GM03348 (cell line): Measurements from ENCODE around the gene PRKAG2.

Experiments used
- DNase-seq: peaks from one replicate; pipeline ENCODE4 v3.0.0; 2012; ENCODE audit warnings: low spot score

Gene PRKAG2

GRCh38 chr7:151674161-151674920 is 202.6 kb downstream of the PRKAG2 start:
- DNase-seq, result no peak

- no peak for DNase-seq
Measured at GRCh38 chr7:151673216-151673615, 203.7 kb downstream of the PRKAG2 start.

DNA sequence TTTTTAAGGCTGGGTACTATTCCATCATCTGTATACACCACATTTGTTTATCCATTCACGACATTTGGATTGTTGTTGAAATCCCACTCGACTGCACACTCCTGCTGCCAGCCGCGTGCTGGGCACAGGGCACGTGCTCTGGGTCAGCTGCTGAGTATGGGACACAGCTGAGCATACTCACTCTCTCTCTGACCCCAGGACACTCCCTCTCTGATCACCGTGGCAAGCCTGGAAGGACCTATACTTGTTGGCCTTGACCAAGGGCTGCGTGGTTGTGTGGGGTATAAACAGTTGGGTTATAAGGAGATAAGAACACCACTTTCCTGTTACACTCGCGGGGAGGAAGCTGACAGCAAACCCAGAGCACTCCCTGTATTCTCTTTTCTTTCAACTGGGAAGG is 204.2 kb downstream of the PRKAG2 start:
- DNase-seq, result no peak

DNA sequence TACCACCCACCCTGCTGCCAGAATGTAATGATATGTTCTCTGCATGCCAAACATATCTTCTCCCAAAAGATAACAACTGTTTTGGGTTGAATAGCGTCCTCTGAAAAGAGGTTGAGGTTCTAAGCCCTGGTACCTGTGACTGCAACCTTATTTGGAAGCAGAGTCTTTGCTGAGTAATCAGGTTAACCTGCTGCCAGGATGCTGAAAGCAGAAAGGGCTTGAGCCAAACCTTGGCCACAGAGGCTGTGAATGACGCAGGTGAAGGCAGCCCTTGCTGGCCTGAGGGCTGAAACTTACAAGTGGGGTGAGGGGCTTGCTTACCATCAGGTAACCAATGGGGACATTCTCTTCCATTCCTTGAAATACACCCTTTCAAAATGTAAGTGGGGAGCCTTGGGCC is 205.4 kb downstream of the PRKAG2 start:
- no peak for DNase-seq

GRCh38 chr7:151669762-151670161 is 207.2 kb downstream of the PRKAG2 start:
- DNase-seq, result no peak

DNA sequence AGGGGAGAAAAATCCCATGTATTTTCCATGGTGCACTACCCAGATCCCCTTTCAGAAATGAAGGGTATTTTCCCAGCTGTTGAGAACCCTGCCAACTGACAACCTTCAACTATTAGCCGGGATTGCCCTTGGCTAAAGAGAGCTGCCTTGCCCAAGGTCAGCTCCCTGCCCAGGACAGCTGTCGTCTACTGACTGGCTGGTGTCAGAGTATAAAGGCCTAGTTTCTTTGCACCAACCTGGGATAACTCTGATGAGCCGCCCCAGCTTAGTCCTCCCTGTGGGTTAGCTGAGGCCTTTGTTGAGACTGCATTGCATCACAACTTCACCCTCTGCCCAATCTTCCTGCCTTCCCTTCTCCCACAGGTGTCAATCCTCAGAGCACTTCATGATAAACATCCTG is 210.0 kb downstream of the PRKAG2 start:
- no peak for DNase-seq

- DNase-seq, result peak; percentile 73
Measured at GRCh38 chr7:151665368-151665767, 211.5 kb downstream of the PRKAG2 start.

GRCh38 chr7:151664268-151664667 is 212.6 kb downstream of the PRKAG2 start:
- no peak for DNase-seq

- DNase-seq, result no peak
Measured at GRCh38 chr7:151663382-151664100, 213.4 kb downstream of the PRKAG2 start.

DNA sequence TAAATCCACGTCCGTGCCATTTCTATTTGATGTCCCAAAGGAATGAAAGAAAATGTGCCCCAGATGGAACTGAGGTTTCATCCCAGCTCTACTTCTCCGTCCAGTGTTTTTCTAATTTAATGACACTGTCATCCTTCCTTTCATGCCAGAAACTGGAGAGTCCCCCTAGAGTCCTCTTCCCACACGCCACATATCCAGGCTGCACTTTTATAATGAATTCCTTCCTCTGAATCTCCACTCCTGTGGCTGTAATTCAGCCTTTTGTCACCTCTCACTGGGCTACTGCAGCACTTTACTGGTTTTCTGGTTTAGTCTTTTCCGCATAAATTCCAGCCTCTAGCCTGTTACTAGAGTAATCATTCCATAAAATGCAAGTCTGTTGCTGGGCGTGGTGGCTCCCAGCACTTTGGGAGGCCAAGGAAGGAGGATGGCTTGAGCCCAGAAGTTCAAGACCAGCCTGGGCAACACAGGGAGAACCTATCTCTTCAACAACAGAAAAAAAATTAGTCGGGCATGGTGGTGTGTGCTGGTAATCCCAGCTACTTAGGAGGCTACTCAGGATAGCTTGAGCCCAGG is 214.6 kb downstream of the PRKAG2 start:
- DNase-seq, result no peak

GRCh38 chr7:151661587-151661986 is 215.3 kb downstream of the PRKAG2 start:
- DNase-seq, result no peak

DNA sequence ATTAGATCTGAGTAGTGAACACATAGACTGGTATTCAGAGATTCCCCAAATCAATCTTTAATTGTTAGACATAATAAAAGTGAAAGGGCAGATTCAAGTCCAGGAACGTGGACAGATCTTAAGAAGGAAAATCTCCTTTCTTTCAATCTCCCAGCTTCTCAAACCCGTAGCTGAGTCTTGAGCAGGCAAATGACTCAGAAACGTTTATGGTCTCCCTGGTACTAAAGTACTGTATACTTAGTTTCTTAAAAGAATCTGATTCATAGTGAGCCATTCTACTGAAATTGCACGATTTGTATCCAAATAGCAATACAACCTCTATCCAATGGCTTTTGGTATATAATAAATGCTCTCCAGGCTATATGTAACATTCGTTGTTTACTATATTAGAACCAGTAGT is 216.8 kb downstream of the PRKAG2 start:
- DNase-seq, result no peak

DNA sequence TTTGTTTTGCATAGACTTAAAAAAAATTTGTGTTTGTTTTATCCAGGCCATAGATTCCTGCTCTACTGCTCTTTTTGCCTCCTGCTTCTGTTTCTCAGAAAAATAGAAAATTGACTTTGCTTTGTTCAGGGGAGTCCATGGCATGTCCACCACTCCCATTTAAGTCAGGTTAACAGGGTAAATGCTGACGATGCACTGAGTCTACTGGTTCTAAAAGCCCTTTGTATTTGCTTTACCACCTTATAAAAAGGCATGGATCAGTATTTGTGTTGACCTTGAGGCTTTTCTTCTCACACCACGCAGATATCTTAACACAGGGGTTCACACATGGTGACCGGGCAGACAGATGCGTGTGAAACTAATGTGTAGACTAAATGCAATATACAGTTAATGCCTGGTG is 217.7 kb downstream of the PRKAG2 start:
- no peak for DNase-seq

GRCh38 chr7:151658778-151659177 is 218.1 kb downstream of the PRKAG2 start:
- DNase-seq, result peak; percentile 12

GRCh38 chr7:151657173-151657572 is 219.7 kb downstream of the PRKAG2 start:
- no peak for DNase-seq

DNA sequence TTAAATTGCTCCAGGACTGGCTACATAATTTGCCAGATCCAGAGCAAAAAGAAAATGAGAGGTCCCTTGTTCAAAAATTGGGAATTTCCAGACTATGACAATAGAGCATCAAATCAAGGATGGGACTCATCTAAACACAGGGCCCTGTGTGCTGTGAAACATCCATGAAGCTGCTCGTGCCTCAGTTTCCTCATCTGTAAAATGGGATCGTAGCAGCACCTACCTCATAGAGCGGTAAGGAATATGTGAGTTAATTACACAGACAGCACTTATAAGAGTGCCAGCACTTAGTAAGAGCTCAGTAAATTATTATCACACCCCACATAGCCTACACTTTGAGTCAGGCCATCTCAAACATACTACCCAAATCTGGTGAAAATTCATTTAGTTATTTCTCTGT is 221.4 kb downstream of the PRKAG2 start:
- DNase-seq, result no peak

DNA sequence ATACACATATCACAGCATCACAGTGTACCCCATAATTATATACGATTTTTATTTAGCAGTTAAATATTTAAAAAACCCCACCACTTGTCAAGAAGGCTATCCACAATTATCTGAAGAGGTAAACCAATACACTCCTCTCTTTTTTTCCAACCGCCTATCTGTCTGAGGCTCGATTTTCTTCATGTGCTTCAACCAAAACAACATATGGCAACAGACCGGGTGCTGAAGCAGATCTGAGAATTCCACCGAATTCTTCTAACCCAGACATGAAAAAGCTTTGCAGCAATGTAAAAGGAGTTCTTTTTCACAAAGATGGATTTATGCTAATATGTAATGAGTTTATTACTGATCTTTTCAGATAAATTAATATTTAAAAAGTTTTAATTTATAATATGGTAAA is 224.8 kb downstream of the PRKAG2 start:
- DNase-seq, result no peak

DNA sequence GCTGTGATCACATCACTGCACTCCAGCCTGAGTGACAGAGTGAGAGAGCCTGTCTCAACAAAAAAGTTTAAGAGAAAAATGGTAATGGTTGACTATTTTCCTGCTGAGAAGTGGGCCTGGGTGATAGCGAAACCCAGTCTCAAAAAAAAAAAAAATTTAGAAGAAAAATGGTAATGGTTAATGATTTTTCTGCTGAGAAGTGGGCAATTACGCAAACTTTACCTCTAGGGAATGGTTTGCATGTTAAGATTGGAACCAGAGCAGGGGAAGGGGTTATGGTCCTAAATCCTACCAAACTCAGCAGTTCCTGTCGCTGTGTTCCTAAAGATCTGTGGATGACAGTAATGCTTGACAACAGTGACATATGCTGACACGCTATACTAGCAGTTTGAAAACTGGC is 226.8 kb downstream of the PRKAG2 start:
- no peak for DNase-seq

DNA sequence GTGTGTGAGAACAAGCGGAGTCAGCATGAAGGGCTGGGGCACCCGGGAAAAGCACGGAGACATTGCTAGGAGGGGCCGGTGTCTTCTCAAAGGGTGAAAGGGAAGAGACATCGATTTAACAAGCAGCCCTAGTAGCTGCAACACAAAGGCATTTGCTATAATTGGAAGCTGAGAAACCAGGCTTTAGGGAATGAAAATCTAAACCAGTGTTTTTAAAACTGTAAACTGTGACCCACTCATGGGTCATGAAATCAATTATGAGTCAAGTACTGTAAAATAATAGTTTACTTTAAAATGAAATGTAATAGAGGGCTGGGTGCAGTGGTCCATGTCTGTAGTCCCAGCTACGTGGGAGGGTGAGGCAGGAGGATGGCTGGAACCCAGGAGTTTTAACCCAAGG is 228.5 kb downstream of the PRKAG2 start:
- no peak for DNase-seq

DNA sequence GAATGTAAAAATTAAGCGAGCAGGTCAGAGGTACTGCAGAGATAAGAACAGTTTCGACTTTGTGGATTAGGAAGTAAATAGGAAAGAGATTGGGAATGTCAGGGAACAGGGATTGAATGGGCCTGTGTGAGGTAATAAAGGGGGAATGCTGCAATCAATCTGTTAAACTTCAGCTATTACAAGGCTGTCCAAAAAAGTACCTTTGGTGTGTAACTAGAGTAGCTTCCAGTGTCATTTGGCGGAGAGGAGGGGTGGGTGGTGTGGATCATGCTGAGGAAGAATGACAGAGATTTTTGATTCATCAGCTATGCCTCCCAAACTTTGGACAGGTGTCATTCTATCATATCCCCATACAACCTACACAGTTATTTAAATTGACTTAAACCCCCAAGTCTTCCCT is 229.0 kb downstream of the PRKAG2 start:
- no peak for DNase-seq

DNA sequence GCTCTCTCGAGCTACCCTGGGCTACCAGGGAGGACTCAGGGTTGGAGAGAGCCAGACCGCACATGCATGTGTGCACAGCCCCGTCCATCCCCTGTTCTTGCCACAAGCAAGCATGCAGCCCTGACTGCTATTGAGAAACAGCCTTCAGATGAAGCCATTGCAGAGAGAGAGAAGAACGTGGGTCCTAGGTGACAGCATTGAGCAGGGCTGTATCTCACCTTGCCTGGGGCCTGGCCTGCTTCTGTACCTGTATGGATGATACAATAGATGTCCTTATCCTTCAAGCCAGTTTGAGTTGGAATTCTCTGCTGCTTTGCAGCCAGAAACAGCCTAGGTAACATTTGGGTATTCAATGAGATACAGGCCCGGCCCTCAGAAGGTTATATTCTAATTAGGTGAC is 229.9 kb downstream of the PRKAG2 start:
- DNase-seq, result no peak

- DNase-seq, result no peak
Measured at GRCh38 chr7:151645311-151645710, 231.6 kb downstream of the PRKAG2 start.

DNA sequence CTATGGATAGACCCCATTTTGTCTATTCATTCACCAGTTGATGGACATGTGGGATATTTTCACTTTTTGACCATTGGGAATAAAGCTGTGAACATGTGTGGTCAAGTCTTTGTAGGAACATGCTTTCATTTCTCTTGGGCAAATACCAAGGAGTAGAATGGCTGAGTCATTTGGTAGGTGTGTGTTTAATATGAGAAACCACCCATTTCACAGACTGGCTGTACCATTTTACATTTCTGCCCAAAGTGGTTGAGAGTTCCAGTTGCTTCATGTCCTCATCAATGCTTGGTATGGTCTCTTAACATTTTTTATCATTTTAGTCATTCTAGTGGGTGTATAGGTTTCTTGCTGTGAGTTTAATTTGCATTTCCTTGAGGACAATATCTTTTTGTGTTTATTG is 232.4 kb downstream of the PRKAG2 start:
- no peak for DNase-seq
